HG02610 (cell line): ENCODE results near the gene CCSER1.

Experiments used
- ATAC-seq: cut with Tn5 transposase; IDR thresholded peaks from one replicate; pipeline ENCODE4 v1.9.1; 2021; ENCODE audit warnings: mild to moderate bottlenecking, moderate library complexity; ENCODE audit not compliant: unreplicated experiment

Gene CCSER1

GRCh38 chr4:90127223-90127705 lies at the start of gene CCSER1:
Gene CCSER1, plus strand, starts transcription at chr4:90127394.
- peak; percentile 87 for ATAC-seq

GRCh38 chr4:90078440-90078839 lies 48.8 kb upstream of the CCSER1 start:
- ATAC-seq = peak; percentile 93

- no peak for ATAC-seq
Observed at GRCh38 chr4:90080116-90080515, 47.1 kb upstream of the CCSER1 start.

GRCh38 chr4:90081432-90082144 lies 45.6 kb upstream of the CCSER1 start:
- no peak for ATAC-seq

- no peak for ATAC-seq
Observed at GRCh38 chr4:90082449-90082848, 44.7 kb upstream of the CCSER1 start.

GRCh38 chr4:90084277-90084966 lies 42.8 kb upstream of the CCSER1 start:
- ATAC-seq = no peak

GRCh38 chr4:90084967-90085295 lies 42.3 kb upstream of the CCSER1 start:
- ATAC-seq = no peak

- ATAC-seq = no peak
Observed at GRCh38 chr4:90093526-90093925, 33.7 kb upstream of the CCSER1 start.

- no peak for ATAC-seq
Observed at GRCh38 chr4:90095000-90095399, 32.2 kb upstream of the CCSER1 start.

GRCh38 chr4:90099812-90100211 lies 27.4 kb upstream of the CCSER1 start:
- peak; percentile 90 for ATAC-seq

GRCh38 chr4:90103991-90104390 lies 23.2 kb upstream of the CCSER1 start:
- ATAC-seq = no peak

- ATAC-seq = no peak
Observed at GRCh38 chr4:90105274-90105673, 21.9 kb upstream of the CCSER1 start.

GRCh38 chr4:90112715-90113114 lies 14.5 kb upstream of the CCSER1 start:
- no peak for ATAC-seq

GRCh38 chr4:90113881-90114457 lies 13.2 kb upstream of the CCSER1 start:
- no peak for ATAC-seq

GRCh38 chr4:90118527-90119195 lies 8.5 kb upstream of the CCSER1 start:
- ATAC-seq = peak; percentile 79

GRCh38 chr4:90120037-90120436 lies 7.2 kb upstream of the CCSER1 start:
- no peak for ATAC-seq

- no peak for ATAC-seq
Observed at GRCh38 chr4:90120815-90121214, 6.4 kb upstream of the CCSER1 start.

- ATAC-seq = no peak
Observed at GRCh38 chr4:90121676-90122354, 5.4 kb upstream of the CCSER1 start.

GRCh38 chr4:90122355-90122748 lies 4.8 kb upstream of the CCSER1 start:
- ATAC-seq = no peak

- ATAC-seq = no peak
Observed at GRCh38 chr4:90124276-90124675, 2.9 kb upstream of the CCSER1 start.

GRCh38 chr4:90126805-90127204 lies 389 bp upstream of the CCSER1 start:
- no peak for ATAC-seq
